H1 (cell line): ENCODE data around the gene ERC1. TPM values are rescaled to one million over a fixed set of nuclear protein-coding genes. Genes with fewer than 3 reads are reported as not detected.

ENCODE experiments used
- CTCF ChIA-PET: fragments of 300-600 bp; sonication (Branson Sonifier 250); formaldehyde crosslinking; loops from one replicate; lab custom pipeline; 2021; ENCODE audit not compliant: partially characterized antibody; lab: Charles Lee
- POLR2A ChIA-PET: fragments of 300-600 bp; sonication (Branson Sonifier 250); formaldehyde crosslinking; loops from one replicate; lab custom pipeline; 2021; ENCODE audit warnings: inconsistent platforms; ENCODE audit not compliant: partially characterized antibody; lab: Charles Lee
- DNase-seq, 2 experiments: peaks; one replicate each; pipeline versions ENCODE4 v3.0.0 to v3.0.0-alpha.2; 2010 to 2022; ENCODE audit warnings: low spot score in 2 of 2, low read depth in 1 of 2, mixed read lengths in 1 of 2
- FAIRE-seq: peaks from 2 replicates; lab custom pipeline; 2011; peaks lifted over from hg19 to GRCh38; lab: Jason Lieb, UNC
- H2AFZ ChIP-seq: 2 replicates; pipeline ENCODE4 v1.8.1; 2012; ENCODE audit warnings: low read length, inconsistent platforms
- H2AK5ac ChIP-seq: 2 replicates; pipeline ENCODE4 v1.6.1; 2013; ENCODE audit warnings: low read depth, low read length
- H2BK120ac ChIP-seq: replicated peaks from 2 replicates; pipeline ENCODE3; 2013; ENCODE audit warnings: low read depth, low read length, inconsistent platforms
- H2BK12ac ChIP-seq: 2 replicates; pipeline ENCODE4 v1.6.1; 2013; ENCODE audit warnings: low read depth, low read length
- H2BK15ac ChIP-seq: 2 replicates; pipeline ENCODE4 v1.6.1; 2013; ENCODE audit warnings: low read length
- H2BK20ac ChIP-seq: 2 replicates; pipeline ENCODE4 v1.6.1; 2013; ENCODE audit warnings: low read length
- H2BK5ac ChIP-seq: 2 replicates; pipeline ENCODE4 v1.6.1; 2013; ENCODE audit warnings: low read depth, low read length
- H3K14ac ChIP-seq: 2 replicates; pipeline ENCODE4 v1.6.1; 2013; ENCODE audit warnings: inconsistent platforms; ENCODE audit not compliant: insufficient read length
- H3K18ac ChIP-seq: 2 replicates; pipeline ENCODE4 v1.6.1; 2013; ENCODE audit warnings: low read length; ENCODE audit errors: extremely low read depth
- H3K23ac ChIP-seq: 2 replicates; pipeline ENCODE4 v1.6.1; 2013; ENCODE audit warnings: inconsistent platforms; ENCODE audit not compliant: insufficient read length
- H3K23me2 ChIP-seq: 2 replicates; pipeline ENCODE4 v1.6.1; 2013; ENCODE audit warnings: low read depth, low read length
- H3K27ac ChIP-seq: 2 replicates; pipeline ENCODE4 v1.6.1; 2011; ENCODE audit warnings: low read depth, low read length, inconsistent platforms
- H3K27me3 ChIP-seq, 4 experiments: replicated peaks in 1 of 4; 1 replicate in 1 of 4; 2 replicates in 3 of 4; pipeline versions ENCODE4 v1.6.1 to v1.8.1; 2011 to 2013; ENCODE audit warnings: low read length in 3 of 4, mild to moderate bottlenecking in 3 of 4, inconsistent platforms in 2 of 4, mixed read lengths in 2 of 4, moderate library complexity in 1 of 4; ENCODE audit not compliant: control insufficient read depth in 3 of 4, insufficient read depth in 3 of 4; ENCODE audit errors: extremely low read depth in 1 of 4
- H3K36me3 ChIP-seq, 4 experiments: 2 replicates each; pipeline versions ENCODE4 v1.6.1 to v1.8.1; 2011 to 2013; ENCODE audit warnings: mild to moderate bottlenecking in 4 of 4, low read length in 3 of 4, moderate library complexity in 2 of 4, control low read depth in 1 of 4, inconsistent platforms in 1 of 4; ENCODE audit not compliant: insufficient read depth in 4 of 4, control insufficient read depth in 2 of 4
- H3K4ac ChIP-seq: replicated peaks from 2 replicates; pipeline ENCODE3; 2013; ENCODE audit warnings: low read length, low read depth, mixed read lengths, inconsistent platforms; ENCODE audit not compliant: insufficient read length
- H3K4me1 ChIP-seq, 4 experiments: replicated peaks in 1 of 4; 1 replicate in 1 of 4; 2 replicates in 3 of 4; pipeline versions ENCODE4 v1.6.1 to v1.8.1; 2011 to 2013; ENCODE audit warnings: low read length in 3 of 4, inconsistent platforms in 2 of 4, mixed read lengths in 1 of 4; ENCODE audit not compliant: insufficient read depth in 4 of 4, control insufficient read depth in 3 of 4
- H3K4me2 ChIP-seq, 2 experiments: 2 replicates each; pipeline versions ENCODE4 v1.6.1 to v1.8.1; 2011 to 2013; ENCODE audit warnings: low read depth in 2 of 2, low read length in 2 of 2, control low read depth in 1 of 2, inconsistent platforms in 1 of 2, mild to moderate bottlenecking in 1 of 2; ENCODE audit not compliant: insufficient read depth in 1 of 2
- H3K4me3 ChIP-seq, 4 experiments: fragments of 200-600, 300-600 bp in 1 of 4; sonication (generic), shearing (Covaris generic), sonication (Bioruptor Twin) in 1 of 4; 2 replicates each; pipeline versions ENCODE4 v1.5.1 to v1.8.1; 2011 to 2016; ENCODE audit warnings: low read length in 4 of 4, low read depth in 3 of 4, control low read depth in 2 of 4, inconsistent platforms in 2 of 4, mild to moderate bottlenecking in 2 of 4, mixed read lengths in 1 of 4, moderate library complexity in 1 of 4; ENCODE audit not compliant: insufficient read depth in 2 of 4; ENCODE audit errors: extremely low read depth in 1 of 4
- H3K56ac ChIP-seq: replicated peaks from 2 replicates; pipeline ENCODE3; 2013; ENCODE audit warnings: low read depth, mild to moderate bottlenecking, mixed read lengths, low read length, inconsistent platforms; ENCODE audit not compliant: insufficient read length
- H3K79me1 ChIP-seq: 2 replicates; pipeline ENCODE4 v1.6.1; 2013; ENCODE audit warnings: low read depth, low read length, control low read depth
- H3K79me2 ChIP-seq, 2 experiments: 2 replicates each; pipeline versions ENCODE4 v1.6.1 to v1.8.1; 2012 to 2013; ENCODE audit warnings: low read length in 2 of 2, mild to moderate bottlenecking in 2 of 2, inconsistent platforms in 1 of 2; ENCODE audit not compliant: insufficient read depth in 2 of 2, control insufficient read depth in 1 of 2
- H3K9ac ChIP-seq, 4 experiments: replicated peaks in 1 of 4; 1 replicate in 1 of 4; 2 replicates in 3 of 4; pipeline versions ENCODE4 v1.6.1 to v1.8.1; 2011 to 2013; ENCODE audit warnings: low read depth in 3 of 4, low read length in 3 of 4, control low read depth in 2 of 4, mild to moderate bottlenecking in 2 of 4, moderate library complexity in 2 of 4, inconsistent platforms in 1 of 4; ENCODE audit errors: extremely low read depth in 1 of 4
- H3K9me3 ChIP-seq, 2 experiments: 2 replicates each; pipeline versions ENCODE4 v1.6.1 to v1.8.1; 2012 to 2013; ENCODE audit warnings: mild to moderate bottlenecking in 2 of 2, moderate library complexity in 2 of 2, control low read depth in 1 of 2, inconsistent platforms in 1 of 2, low read depth in 1 of 2, low read length in 1 of 2, mixed read lengths in 1 of 2; ENCODE audit not compliant: insufficient read depth in 2 of 2
- H4K20me1 ChIP-seq, 2 experiments: replicated peaks in 1 of 2; 2 replicates each; pipeline versions ENCODE3 to v1.8.1; 2011 to 2013; ENCODE audit warnings: inconsistent platforms in 2 of 2, low read length in 2 of 2, mild to moderate bottlenecking in 1 of 2; ENCODE audit not compliant: insufficient read depth in 2 of 2, control insufficient read depth in 1 of 2
- H4K5ac ChIP-seq: 2 replicates; pipeline ENCODE4 v1.6.1; 2013; ENCODE audit warnings: low read length, low read depth, mixed read lengths, inconsistent platforms; ENCODE audit not compliant: insufficient read length
- H4K8ac ChIP-seq: 2 replicates; pipeline ENCODE4 v1.8.0; 2013; ENCODE audit warnings: mild to moderate bottlenecking, moderate library complexity, low read length, inconsistent platforms; ENCODE audit not compliant: insufficient read depth; ENCODE audit errors: extremely low read depth
- H4K91ac ChIP-seq: replicated peaks from 2 replicates; pipeline ENCODE3; 2013; ENCODE audit warnings: low read length, mixed read lengths, inconsistent platforms; ENCODE audit not compliant: insufficient read length
- BACH1 ChIP-seq: IDR thresholded peaks from 2 replicates; pipeline ENCODE4 v1.6.1; 2012; ENCODE audit warnings: low read length, improper control_type of control experiment
- CREB1 ChIP-seq: IDR thresholded peaks from 2 replicates; pipeline ENCODE4 v1.6.1; 2012; ENCODE audit warnings: inconsistent platforms
- FOSL1 ChIP-seq: IDR thresholded peaks from 2 replicates; pipeline ENCODE4 v1.6.1; 2011; ENCODE audit warnings: mild to moderate bottlenecking, low read depth, low read length, moderate library complexity; ENCODE audit not compliant: insufficient read depth
- KDM1A ChIP-seq: fragments of 200-600, 300-600 bp; sonication (generic); IDR thresholded peaks from 2 replicates; pipeline ENCODE4 v1.7.1; 2016; ENCODE audit warnings: mild to moderate bottlenecking, low read length, borderline replicate concordance
- RBBP5 ChIP-seq: IDR thresholded peaks from 2 replicates; pipeline ENCODE4 v1.7.1; 2012; ENCODE audit warnings: low read depth, mild to moderate bottlenecking, inconsistent platforms, low read length, moderate library complexity, borderline replicate concordance
- SAP30 ChIP-seq: fragments of 300-600 bp; sonication (generic); IDR thresholded peaks from 2 replicates; pipeline ENCODE4 v1.7.1; 2012; ENCODE audit warnings: low read length, moderate library complexity, mild to moderate bottlenecking, inconsistent platforms; ENCODE audit not compliant: insufficient read depth, insufficient replicate concordance
- SIX5 ChIP-seq: IDR thresholded peaks from 2 replicates; pipeline ENCODE4 v1.6.1; 2011; ENCODE audit warnings: mild to moderate bottlenecking, low read depth, low read length
- SRF ChIP-seq: IDR thresholded peaks from 2 replicates; pipeline ENCODE4 v1.6.1; 2011; ENCODE audit warnings: mild to moderate bottlenecking, low read depth, low read length, moderate library complexity
- SUZ12 ChIP-seq: fragments of 200-600 bp; sonication (generic); IDR thresholded peaks from 2 replicates; pipeline ENCODE4 v1.6.1; 2012; ENCODE audit warnings: mild to moderate bottlenecking, inconsistent platforms, low read length, moderate library complexity, mixed read lengths
- WGBS, 2 experiments: shearing (Covaris generic) in 1 of 2; methylation state at CpG; one replicate each; pipeline versions ENCODE4 v1.1.6 to v1.1.7; 2013 to 2015; ENCODE audit warnings: low lambda C conversion rate in 2 of 2, mixed read lengths in 2 of 2, inconsistent platforms in 1 of 2, low coverage in 1 of 2, missing lambda C conversion rate in 1 of 2; ENCODE audit not compliant: insufficient replicate concordance in 2 of 2, insufficient coverage in 1 of 2, insufficient read length in 1 of 2; ENCODE audit errors: extremely low coverage in 1 of 2, missing lambda C conversion rate in 1 of 2; 5-methylcytosine and 5-hydroxymethylcytosine counted together
- polyA plus RNA-seq, 7 experiments: library from polyadenylated mRNA; depleted of rRNA in 3 of 7; stranded (reverse) in 5 of 7; unstranded in 2 of 7; fragments of >200 nt in 5 of 7; fragments of 200-250 nt in 2 of 7; gene quantifications; 1 replicate in 5 of 7; 2 replicates in 1 of 7; 4 replicates in 1 of 7; pipeline versions ENCODE4 v1.2.1 to v1.2.3, GENCODE V29; 2011 to 2013; ENCODE audit warnings: missing spikeins in 2 of 7, mixed read lengths in 2 of 7
- total RNA-seq: library from RNA; stranded (reverse); fragmentation: NEBNext Ultra II Directional; extraction: Animal tissue kit (Norgen Biotek cat#: 25700); gene quantifications from 2 replicates; pipeline ENCODE4 v1.2.1, GENCODE V29; 2021

ERC1 gene
- total and polyA plus RNA-seq, 2 of the 8 experiments (the other 6 are each of a cell fraction or from before 2014, with no cell fraction given) = 7.8 to 45.7 TPM

DNA sequence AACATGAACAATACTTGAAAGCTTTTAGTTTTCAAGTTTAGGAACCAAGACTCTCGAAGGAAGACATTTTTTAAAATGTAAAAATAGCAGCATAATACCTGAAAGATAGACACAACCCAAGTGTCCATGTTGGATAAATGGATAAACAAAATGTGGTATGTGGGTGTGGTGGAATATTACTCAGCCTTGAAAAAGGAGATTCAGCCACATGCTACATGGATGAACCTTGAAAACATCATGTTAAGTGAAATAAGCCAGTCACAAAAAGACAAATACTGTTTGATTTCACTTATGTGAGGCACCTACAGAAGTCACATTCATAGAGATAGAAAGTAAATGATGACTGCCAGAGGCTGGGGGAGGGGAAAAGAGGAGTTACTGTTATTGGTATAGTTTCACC is 374.7 kb downstream of the ERC1 start:
- no peak overlapping the region for H3K18ac ChIP-seq
- no peak overlapping the region for H3K4me2 ChIP-seq
- H2BK15ac ChIP-seq = no peak overlapping the region
- H3K4me1 ChIP-seq = peaks cover 0 to 3% (median 1%) of the 10 kb centered on the region in 4 experiments; a peak in 2 of 7 replicates
- H3K36me3 ChIP-seq = no peaks in the 10 kb centered on the region
- no peaks in the 10 kb centered on the region for H3K23me2 ChIP-seq
- TF ChIP-seq SIX5 (no peak), BACH1 (no peak), SUZ12 (no peak), SRF (no peak), SAP30 (no peak), CREB1 (no peak), RBBP5 (no peak), KDM1A (peak; percentile 62; the same call in 1 of the 2 replicates), FOSL1 (no peak)
- no peak overlapping the region for H2BK12ac ChIP-seq
- H3K27ac ChIP-seq = no peak overlapping the region
- H3K9ac ChIP-seq = no peak overlapping the region
- no peak overlapping the region for H4K5ac ChIP-seq
- DNase-seq (no peak), FAIRE-seq (no peak)
- no peak overlapping the region for H2AK5ac ChIP-seq
- H3K56ac ChIP-seq = no peak overlapping the region
- POLR2A ChIA-PET = no interaction called here
- no peak overlapping the region for H3K14ac ChIP-seq
- H3K9me3 ChIP-seq = no peaks in the 10 kb centered on the region
- H4K20me1 ChIP-seq = peaks cover 0 to 2% of the 10 kb centered on the region in 2 experiments
- H2BK120ac ChIP-seq = no peak overlapping the region
- no peak overlapping the region for H4K8ac ChIP-seq
- H3K79me2 ChIP-seq = no peaks in the 10 kb centered on the region
- CTCF ChIA-PET = interaction anchor here (0.8 to 1.5 kb wide), 4 partner anchors 10 to 218 kb away, joined by 3 to 6 read pairs (median 4); no protein-coding TSS in a partner anchor
- no peak overlapping the region for H3K23ac ChIP-seq
- H4K91ac ChIP-seq = no peak overlapping the region
- H2BK20ac ChIP-seq = no peak overlapping the region
- H2AFZ ChIP-seq = no peak overlapping the region
- no peaks in the 10 kb centered on the region for H3K27me3 ChIP-seq
- no peaks in the 10 kb centered on the region for H3K79me1 ChIP-seq
- 89% methylated on average over 1 of the region's 1 CpG; no CpG with 5 or more reads in 1 of the 2 experiments for WGBS, 2 experiments
- no peak overlapping the region for H3K4ac ChIP-seq
- no peak overlapping the region for H3K4me3 ChIP-seq
- H2BK5ac ChIP-seq = no peak overlapping the region
